Suprapubic skin (tissue), 4 donors: Measurements from ENCODE around the gene TUBA1C. TPM values are rescaled to one million over a fixed set of nuclear protein-coding genes. Genes with fewer than 3 reads are reported as not detected.
A peak's percentile ranks its signal among the peaks of the same experiment; 100 is the strongest.
"Not testable (repeated sequence)": the region's sequence is repeated elsewhere in the genome, so short reads cannot be mapped to it uniquely, and the experiment has no call there.

Experiments used
- DNase-seq, 2 donors: peaks; one replicate each; pipeline ENCODE4 v3.0.0-alpha.2; 2019; ENCODE audit warnings: low spot score in 2 of 2
- H3K27ac ChIP-seq: fragments of 200-600 bp; sonication (generic); one replicate; pipeline ENCODE4 v1.5.1; 2019
- H3K27me3 ChIP-seq: fragments of 200-600 bp; sonication (generic); one replicate; pipeline ENCODE4 v1.5.1; 2019
- H3K36me3 ChIP-seq: fragments of 200-600 bp; sonication (generic); one replicate; pipeline ENCODE4 v1.5.1; 2019
- H3K4me1 ChIP-seq: fragments of 200-600 bp; sonication (generic); one replicate; pipeline ENCODE4 v1.5.1; 2019
- H3K4me3 ChIP-seq: fragments of 200-600 bp; sonication (generic); one replicate; pipeline ENCODE4 v1.5.1; 2019; ENCODE audit warnings: mild to moderate bottlenecking
- H3K9me3 ChIP-seq: fragments of 200-600 bp; sonication (generic); one replicate; pipeline ENCODE4 v1.5.1; 2019
- EP300 ChIP-seq: sonication (generic); formaldehyde crosslinking; IDR thresholded peaks from one replicate; pipeline ENCODE4 v1.6.1; 2017; ENCODE audit warnings: antibody characterized with exemption
- POLR2A ChIP-seq, 2 donors: fragments of 450-650 bp; IDR thresholded peaks; one replicate each; pipeline ENCODE4 v1.6.1; 2017; ENCODE audit warnings: antibody characterized with exemption in 2 of 2, mild to moderate bottlenecking in 2 of 2, moderate library complexity in 2 of 2
- POLR2AphosphoS5 ChIP-seq, 3 donors: sonication (generic); formaldehyde crosslinking; IDR thresholded peaks; one replicate each; pipeline ENCODE4 v1.6.1; 2017; ENCODE audit warnings: antibody characterized with exemption in 3 of 3
- WGBS: methylation state at CpG from one replicate; pipeline ENCODE4 v1.1.5; 2018; 5-methylcytosine and 5-hydroxymethylcytosine counted together
- total RNA-seq, 4 donors: library from RNA; depleted of rRNA; stranded (reverse); fragments of >200 nt; gene quantifications; one replicate each; pipeline ENCODE4 v1.1.0, GENCODE V29; 2016
- TF ChIP-seq, protein P1 (sequence below), 2 donors: fragments of 200-600 bp in 1 of 2; fragments of 450-650 bp in 1 of 2; sonication (generic) in 1 of 2; IDR thresholded peaks; one replicate each; pipeline ENCODE4 v1.5.1; 2016 to 2019; ENCODE audit warnings: antibody characterized with exemption in 2 of 2, mild to moderate bottlenecking in 1 of 2, moderate library complexity in 1 of 2

Gene TUBA1C
- total RNA-seq, 4 donors from 2014 or later, result 115 to 747 (median 609) TPM

GRCh38 chr12:49255857-49256637 lies 8.8 kb upstream of the TUBA1C start:
- Histone ChIP-seq H3K27me3 (no peaks in the 10 kb centered on the region), H3K9me3 (no peaks in the 10 kb centered on the region), H3K36me3 (no peaks in the 10 kb centered on the region), H3K4me3 (no peak overlapping the region), H3K27ac (no peak overlapping the region), H3K4me1 (peaks cover 23% of the 10 kb centered on the region)
- 81% methylated on average over 11 of the region's 11 CpGs for WGBS
- no peak for TF ChIP-seq EP300
- no peak for TF ChIP-seq POLR2A (IDR thresholded peaks at IDR 0.05)
- TF ChIP-seq, protein P1, sequence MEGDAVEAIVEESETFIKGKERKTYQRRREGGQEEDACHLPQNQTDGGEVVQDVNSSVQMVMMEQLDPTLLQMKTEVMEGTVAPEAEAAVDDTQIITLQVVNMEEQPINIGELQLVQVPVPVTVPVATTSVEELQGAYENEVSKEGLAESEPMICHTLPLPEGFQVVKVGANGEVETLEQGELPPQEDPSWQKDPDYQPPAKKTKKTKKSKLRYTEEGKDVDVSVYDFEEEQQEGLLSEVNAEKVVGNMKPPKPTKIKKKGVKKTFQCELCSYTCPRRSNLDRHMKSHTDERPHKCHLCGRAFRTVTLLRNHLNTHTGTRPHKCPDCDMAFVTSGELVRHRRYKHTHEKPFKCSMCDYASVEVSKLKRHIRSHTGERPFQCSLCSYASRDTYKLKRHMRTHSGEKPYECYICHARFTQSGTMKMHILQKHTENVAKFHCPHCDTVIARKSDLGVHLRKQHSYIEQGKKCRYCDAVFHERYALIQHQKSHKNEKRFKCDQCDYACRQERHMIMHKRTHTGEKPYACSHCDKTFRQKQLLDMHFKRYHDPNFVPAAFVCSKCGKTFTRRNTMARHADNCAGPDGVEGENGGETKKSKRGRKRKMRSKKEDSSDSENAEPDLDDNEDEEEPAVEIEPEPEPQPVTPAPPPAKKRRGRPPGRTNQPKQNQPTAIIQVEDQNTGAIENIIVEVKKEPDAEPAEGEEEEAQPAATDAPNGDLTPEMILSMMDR (IDR thresholded peaks at IDR 0.05), result no peak
- TF ChIP-seq POLR2AphosphoS5 (IDR thresholded peaks at IDR 0.05), result no peak
- no peak for DNase-seq

GRCh38 chr12:49257508-49258184 lies 7.2 kb upstream of the TUBA1C start:
- DNase-seq, H3K4me3 ChIP-seq, H3K9me3 ChIP-seq, H3K36me3 ChIP-seq, H3K27ac ChIP-seq, H3K27me3 ChIP-seq: not testable (repeated sequence)
- peaks cover 22% of the 10 kb centered on the region for H3K4me1 ChIP-seq
- 93% methylated on average over 10 of the region's 10 CpGs for WGBS

- Histone ChIP-seq H3K36me3 (no peaks in the 10 kb centered on the region), H3K4me3 (no peak overlapping the region), H3K4me1 (peaks cover 36% of the 10 kb centered on the region), H3K27ac (peak overlapping the region; percentile 68), H3K27me3 (no peaks in the 10 kb centered on the region), H3K9me3 (no peaks in the 10 kb centered on the region)
- no peak for DNase-seq
- 62% methylated on average over 4 of the region's 4 CpGs for WGBS
- TF ChIP-seq POLR2AphosphoS5 (IDR thresholded peaks at IDR 0.05) (no peak), EP300 (no peak), POLR2A (IDR thresholded peaks at IDR 0.05) (no peak)
- TF ChIP-seq, protein P1 (IDR thresholded peaks at IDR 0.05), result no peak
These were observed 5.4 kb upstream of the TUBA1C start for GRCh38 chr12:49259452-49259851.

DNA sequence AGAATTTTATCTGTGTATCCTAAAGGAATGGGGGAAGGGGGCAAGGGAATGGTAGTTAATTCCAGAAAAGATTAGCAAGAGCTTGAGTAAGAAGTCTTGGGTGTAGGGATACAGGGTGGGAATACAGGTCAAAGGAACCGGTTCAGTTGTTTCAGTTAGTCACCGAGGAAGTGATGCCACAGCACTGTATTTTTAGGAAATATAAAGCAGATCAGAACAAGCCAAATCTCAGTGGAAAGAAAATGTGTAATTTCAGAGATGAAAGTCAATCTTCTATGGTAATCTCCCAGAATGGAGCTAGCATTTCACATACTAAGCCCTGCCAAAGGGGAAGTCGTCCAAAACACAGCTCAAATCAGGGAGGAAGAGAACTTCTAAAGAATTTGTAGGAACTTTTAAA lies 4.7 kb upstream of the TUBA1C start:
- Histone ChIP-seq H3K9me3 (no peaks in the 10 kb centered on the region), H3K27me3 (no peaks in the 10 kb centered on the region), H3K27ac (peak overlapping the region; percentile 4), H3K4me1 (peaks cover 37% of the 10 kb centered on the region), H3K36me3 (no peaks in the 10 kb centered on the region), H3K4me3 (no peak overlapping the region)
- DNase-seq, result no peak
- TF ChIP-seq, protein P1 (IDR thresholded peaks at IDR 0.05), result no peak
- TF ChIP-seq EP300 (no peak), POLR2AphosphoS5 (IDR thresholded peaks at IDR 0.05) (no peak), POLR2A (IDR thresholded peaks at IDR 0.05) (no peak)
- WGBS, result 27% methylated on average over 3 of the region's 3 CpGs

GRCh38 chr12:49260571-49261363 lies 4.1 kb upstream of the TUBA1C start:
- Histone ChIP-seq H3K4me1 (peaks cover 40% of the 10 kb centered on the region), H3K4me3 (no peak overlapping the region), H3K27ac (peak overlapping the region; percentile 4), H3K27me3 (no peaks in the 10 kb centered on the region), H3K36me3 (no peaks in the 10 kb centered on the region), H3K9me3 (no peaks in the 10 kb centered on the region)
- WGBS, result 87% methylated on average over 11 of the region's 11 CpGs
- no peak for DNase-seq
- TF ChIP-seq POLR2A (IDR thresholded peaks at IDR 0.05), result no peak
- TF ChIP-seq EP300, result no peak
- no peak for TF ChIP-seq POLR2AphosphoS5 (IDR thresholded peaks at IDR 0.05)
- TF ChIP-seq, protein P1 (IDR thresholded peaks at IDR 0.05), result no peak
